Right lobe of liver (tissue), 6 donors: ENCODE data around the gene UQCC2. TPM values are rescaled to one million over a fixed set of nuclear protein-coding genes. Genes with fewer than 3 reads are reported as not detected.

Experiments used
- ATAC-seq, 4 donors: fragments of 200-7000 bp; cut with Tn5 transposase; one replicate each; pipeline ENCODE4 v1.9.1; 2020; ENCODE audit warnings: mild to moderate bottlenecking in 4 of 4, moderate library complexity in 4 of 4
- DNase-seq, 3 donors: peaks; one replicate each; pipeline ENCODE4 v3.0.0-alpha.2; 2020
- H3K27ac ChIP-seq, 3 donors: fragments of 200-600 bp; one replicate each; pipeline ENCODE4 v1.8.0; 2022
- H3K27me3 ChIP-seq, 2 donors: fragments of 200-600 bp; one replicate each; pipeline ENCODE4 v1.8.0; 2022
- H3K36me3 ChIP-seq, 4 donors: fragments of 200-600 bp; sonication (generic) in 1 of 4; one replicate each; pipeline versions ENCODE4 v1.5.1 to v1.8.0; 2017 to 2022; ENCODE audit warnings: control low read depth in 1 of 4
- H3K4me1 ChIP-seq, 4 donors: fragments of 200-600 bp; sonication (generic) in 1 of 4; one replicate each; pipeline versions ENCODE4 v1.5.1 to v1.8.0; 2017 to 2022; ENCODE audit warnings: control low read depth in 1 of 4
- H3K4me3 ChIP-seq, 3 donors: fragments of 200-600 bp; one replicate each; pipeline ENCODE4 v1.8.0; 2022
- H3K9me3 ChIP-seq, 4 donors: fragments of 200-600 bp; sonication (generic) in 1 of 4; one replicate each; pipeline versions ENCODE4 v1.5.1 to v1.8.0; 2017 to 2022; ENCODE audit warnings: control low read depth in 1 of 4
- CTCF ChIP-seq, 4 donors: fragments of 200-600 bp in 3 of 4; fragments of 450-650 bp in 1 of 4; IDR thresholded peaks; one replicate each; pipeline versions ENCODE4 v1.5.1 to v1.8.0; 2016 to 2022; ENCODE audit warnings: antibody characterized with exemption in 4 of 4, mild to moderate bottlenecking in 2 of 4
- POLR2A ChIP-seq: fragments of 450-650 bp; IDR thresholded peaks from one replicate; pipeline ENCODE4 v1.6.1; 2017; ENCODE audit warnings: antibody characterized with exemption, mild to moderate bottlenecking
- WGBS: methylation state at CpG from one replicate; pipeline ENCODE4 v1.1.6; 2018; ENCODE audit warnings: low coverage, low lambda C conversion rate; ENCODE audit not compliant: insufficient coverage; ENCODE audit errors: missing lambda C conversion rate; 5-methylcytosine and 5-hydroxymethylcytosine counted together
- intact Hi-C, 2 donors: fragments of 100-400 bp; cut with DNase I; formaldehyde crosslinking; loops; one replicate each; pipeline versions ENCODE4 v1.11.2 to v1.14.1; 2022
- total RNA-seq, 6 experiments: library from RNA; depleted of rRNA in 2 of 6; stranded (reverse); fragments of >200 nt in 2 of 6; fragmentation: NEBNext Ultra II Directional in 3 of 6; extraction: Animal tissue kit (Norgen Biotek cat#: 25700) in 3 of 6; gene quantifications; one replicate each; pipeline versions ENCODE4 v1.1.0 to v1.2.4, GENCODE V29; 2016 to 2023
- donor health status: DM: no; HTN: yes; CAD: no.
- donor health status: DM: no; HTN: no; CAD: no.
- donor health status: DM: no; HTN: no; CAD: no.
- donor health status: DM: no; HTN: yes; CAD: no.
- donor health status: DM: no; HTN: yes; CAD: no.

UQCC2 gene
- total RNA-seq, 6 experiments from 2014 or later, result 23.7 to 38.4 (median 31.5) TPM

GRCh38 chr6:33661106-33661838 lies 50.2 kb downstream of the UQCC2 start:
- intact Hi-C loops, result no loop called here
- WGBS, result 85% methylated on average over 6 of the region's 10 CpGs
- no peak for TF ChIP-seq CTCF (IDR thresholded peaks at IDR 0.05)
- TF ChIP-seq POLR2A, result no peak

GRCh38 chr6:33659986-33660385 lies 51.5 kb downstream of the UQCC2 start:
- H3K27me3 ChIP-seq, result no peaks in the 10 kb centered on the region
- no peaks in the 10 kb centered on the region for H3K4me1 ChIP-seq
- no peak for DNase-seq
- WGBS, result 83% methylated on average over 5 of the region's 6 CpGs
- no peak for ATAC-seq
- H3K36me3 ChIP-seq, result no peaks in the 10 kb centered on the region
- H3K4me3 ChIP-seq, result no peak overlapping the region
- TF ChIP-seq POLR2A (no peak), CTCF (IDR thresholded peaks at IDR 0.05) (no peak)
- no peaks in the 10 kb centered on the region for H3K9me3 ChIP-seq
- no peak overlapping the region for H3K27ac ChIP-seq
- intact Hi-C loops, result no loop called here

More at GRCh38 chr6:33661106-33661838, 50.2 kb downstream of the UQCC2 start:
- Histone ChIP-seq H3K27ac (no peak overlapping the region), H3K4me1 (no peaks in the 10 kb centered on the region), H3K27me3 (no peaks in the 10 kb centered on the region), H3K36me3 (no peaks in the 10 kb centered on the region), H3K4me3 (no peak overlapping the region), H3K9me3 (no peaks in the 10 kb centered on the region)
- no peak for DNase-seq
- no peak for ATAC-seq

- no peaks in the 10 kb centered on the region for H3K36me3 ChIP-seq
Measured at GRCh38 chr6:33658982-33659689, 52.4 kb downstream of the UQCC2 start.

GRCh38 chr6:33656844-33657243 lies 54.7 kb downstream of the UQCC2 start:
- ATAC-seq (no peak), DNase-seq (no peak)
- intact Hi-C loops, result no loop called here
- no peaks in the 10 kb centered on the region for H3K9me3 ChIP-seq
- no peaks in the 10 kb centered on the region for H3K4me1 ChIP-seq
- no peak overlapping the region for H3K4me3 ChIP-seq
- H3K27ac ChIP-seq, result no peak overlapping the region
- TF ChIP-seq POLR2A (no peak), CTCF (IDR thresholded peaks at IDR 0.05) (no peak)
- 61% methylated on average over 4 of the region's 5 CpGs for WGBS
- no peaks in the 10 kb centered on the region for H3K36me3 ChIP-seq
- no peaks in the 10 kb centered on the region for H3K27me3 ChIP-seq

More at GRCh38 chr6:33658982-33659689, 52.4 kb downstream of the UQCC2 start:
- DNase-seq (no peak), ATAC-seq (no peak)
- no peaks in the 10 kb centered on the region for H3K27me3 ChIP-seq
- WGBS, result 87% methylated on average over 13 of the region's 16 CpGs
- no peaks in the 10 kb centered on the region for H3K4me1 ChIP-seq
- H3K27ac ChIP-seq, result no peak overlapping the region
- no peak overlapping the region for H3K4me3 ChIP-seq
- intact Hi-C loops, result no loop called here
- no peaks in the 10 kb centered on the region for H3K9me3 ChIP-seq
- TF ChIP-seq POLR2A (no peak), CTCF (IDR thresholded peaks at IDR 0.05) (no peak)
